Measurements from ENCODE around the gene PSRC1. TPM values are rescaled to one million over a fixed set of nuclear protein-coding genes. Genes with fewer than 3 reads are reported as not detected.

The PSRC1 gene
- total RNA-seq, 1 donor from 2014 or later, result 46.2 TPM

DNA sequence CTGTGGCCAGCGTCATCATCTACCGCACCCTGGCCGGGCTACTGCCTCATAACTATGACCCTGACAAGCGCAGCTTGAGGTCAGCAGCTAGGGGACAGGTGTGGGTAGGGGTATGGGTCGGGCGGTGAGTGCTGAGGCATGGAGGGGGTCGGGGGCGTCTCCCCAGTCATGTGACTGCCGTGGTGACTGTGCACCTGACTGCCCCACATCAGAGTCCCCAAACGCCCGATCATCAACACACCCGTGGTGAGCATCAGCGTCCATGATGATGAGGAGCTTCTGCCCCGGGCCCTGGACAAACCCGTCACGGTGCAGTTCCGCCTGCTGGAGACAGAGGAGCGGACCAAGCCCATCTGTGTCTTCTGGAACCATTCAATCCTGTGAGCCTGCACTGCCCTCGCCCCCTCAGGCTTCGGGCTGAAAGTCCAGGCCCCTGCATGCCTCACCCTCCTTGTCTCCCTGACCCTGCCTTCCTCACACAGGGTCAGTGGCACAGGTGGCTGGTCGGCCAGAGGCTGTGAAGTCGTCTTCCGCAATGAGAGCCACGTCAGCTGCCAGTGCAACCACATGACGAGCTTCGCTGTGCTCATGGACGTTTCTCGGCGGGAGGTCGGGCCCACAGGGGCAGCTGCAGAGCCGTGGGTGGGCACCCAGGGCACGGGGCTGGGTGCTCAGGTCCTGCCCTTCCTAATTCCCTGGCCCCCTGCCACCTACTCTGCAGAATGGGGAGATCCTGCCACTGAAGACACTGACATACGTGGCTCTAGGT, 13.5 kb downstream of the PSRC1 start:
- Mint-ChIP-seq H3K27me3 (no peaks in the 10 kb centered on the region), H3K9me3 (no peaks in the 10 kb centered on the region), H3K27ac (no peak overlapping the region), H3K36me3 (peaks cover 7% of the 10 kb centered on the region), H3K4me1 (ENCODE audit: unreplicated experiment) (peaks cover 7% of the 10 kb centered on the region), H3K4me3 (no peak overlapping the region)
- no peak for DNase-seq (ENCODE audit: extremely low spot score, unreplicated experiment)
- TF ChIP-seq, protein P1, sequence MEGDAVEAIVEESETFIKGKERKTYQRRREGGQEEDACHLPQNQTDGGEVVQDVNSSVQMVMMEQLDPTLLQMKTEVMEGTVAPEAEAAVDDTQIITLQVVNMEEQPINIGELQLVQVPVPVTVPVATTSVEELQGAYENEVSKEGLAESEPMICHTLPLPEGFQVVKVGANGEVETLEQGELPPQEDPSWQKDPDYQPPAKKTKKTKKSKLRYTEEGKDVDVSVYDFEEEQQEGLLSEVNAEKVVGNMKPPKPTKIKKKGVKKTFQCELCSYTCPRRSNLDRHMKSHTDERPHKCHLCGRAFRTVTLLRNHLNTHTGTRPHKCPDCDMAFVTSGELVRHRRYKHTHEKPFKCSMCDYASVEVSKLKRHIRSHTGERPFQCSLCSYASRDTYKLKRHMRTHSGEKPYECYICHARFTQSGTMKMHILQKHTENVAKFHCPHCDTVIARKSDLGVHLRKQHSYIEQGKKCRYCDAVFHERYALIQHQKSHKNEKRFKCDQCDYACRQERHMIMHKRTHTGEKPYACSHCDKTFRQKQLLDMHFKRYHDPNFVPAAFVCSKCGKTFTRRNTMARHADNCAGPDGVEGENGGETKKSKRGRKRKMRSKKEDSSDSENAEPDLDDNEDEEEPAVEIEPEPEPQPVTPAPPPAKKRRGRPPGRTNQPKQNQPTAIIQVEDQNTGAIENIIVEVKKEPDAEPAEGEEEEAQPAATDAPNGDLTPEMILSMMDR (conservative IDR thresholded peaks at IDR 0.05), result no peak

DNA sequence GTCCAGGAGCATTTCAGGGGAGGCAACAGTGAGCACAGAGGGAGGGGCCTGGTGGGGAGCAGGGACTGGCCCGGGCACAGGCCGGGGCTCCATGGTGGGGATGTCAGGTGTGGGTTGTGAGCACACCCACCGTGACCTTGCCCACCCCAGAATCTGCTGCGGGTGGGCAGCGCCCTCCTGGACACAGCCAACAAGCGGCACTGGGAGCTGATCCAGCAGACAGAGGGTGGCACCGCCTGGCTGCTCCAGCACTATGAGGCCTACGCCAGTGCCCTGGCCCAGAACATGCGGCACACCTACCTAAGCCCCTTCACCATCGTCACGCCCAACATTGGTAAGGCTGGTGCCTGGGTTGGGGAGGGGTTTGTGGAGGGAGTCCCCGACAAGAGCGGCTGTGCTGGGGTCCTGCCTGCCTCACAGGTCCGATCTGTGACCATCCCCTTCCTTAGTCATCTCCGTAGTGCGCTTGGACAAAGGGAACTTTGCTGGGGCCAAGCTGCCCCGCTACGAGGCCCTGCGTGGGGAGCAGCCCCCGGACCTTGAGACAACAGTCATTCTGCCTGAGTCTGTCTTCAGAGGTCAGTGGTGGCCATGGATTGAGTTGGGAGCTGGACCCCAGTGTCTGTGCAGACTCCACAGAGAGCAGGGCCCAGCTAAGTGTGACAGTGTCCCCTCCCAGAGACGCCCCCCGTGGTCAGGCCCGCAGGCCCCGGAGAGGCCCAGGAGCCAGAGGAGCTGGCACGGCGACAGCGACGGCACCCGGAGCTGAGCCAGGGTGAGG, 14.3 kb downstream of the PSRC1 start:
- Mint-ChIP-seq H3K4me3 (no peak overlapping the region), H3K36me3 (peaks cover 3% of the 10 kb centered on the region), H3K9me3 (no peaks in the 10 kb centered on the region), H3K27me3 (no peaks in the 10 kb centered on the region), H3K27ac (no peak overlapping the region), H3K4me1 (ENCODE audit: unreplicated experiment) (peaks cover 3% of the 10 kb centered on the region)
- DNase-seq (ENCODE audit: extremely low spot score, unreplicated experiment), result peak; percentile 67
- TF ChIP-seq, protein P1 (conservative IDR thresholded peaks at IDR 0.05), result no peak

DNA sequence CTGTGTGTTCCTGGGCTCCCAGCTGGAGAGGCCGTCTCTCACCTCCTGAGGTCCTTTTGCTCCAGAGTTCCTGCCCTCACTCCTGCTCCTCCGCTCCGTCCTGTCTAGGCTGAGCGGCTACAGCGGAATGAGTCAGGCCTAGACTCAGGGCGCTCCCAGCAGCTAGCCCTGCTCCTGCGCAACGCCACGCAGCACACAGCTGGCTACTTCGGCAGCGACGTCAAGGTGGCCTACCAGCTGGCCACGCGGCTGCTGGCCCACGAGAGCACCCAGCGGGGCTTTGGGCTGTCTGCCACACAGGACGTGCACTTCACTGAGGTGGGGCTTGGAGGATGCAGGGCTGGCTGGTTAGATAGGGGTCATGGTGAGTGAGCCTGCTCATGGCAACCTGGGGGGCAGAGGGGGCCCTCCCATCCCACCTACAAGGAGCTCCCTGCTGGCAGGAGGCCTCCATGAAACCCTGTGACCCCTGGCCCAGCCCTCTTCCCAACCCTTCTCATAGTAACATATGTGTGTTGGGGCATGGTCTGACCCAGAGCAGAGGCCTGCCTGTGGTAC, 15.1 kb downstream of the PSRC1 start:
- H3K27me3 Mint-ChIP-seq, result no peaks in the 10 kb centered on the region
- H3K36me3 Mint-ChIP-seq, result peaks cover 3% of the 10 kb centered on the region
- H3K4me3 Mint-ChIP-seq, result no peak overlapping the region
- no peaks in the 10 kb centered on the region for H3K9me3 Mint-ChIP-seq
- peak; percentile 66 for DNase-seq (ENCODE audit: extremely low spot score, unreplicated experiment)
- H3K4me1 Mint-ChIP-seq (ENCODE audit: unreplicated experiment), result peaks cover 6% of the 10 kb centered on the region
- TF ChIP-seq, protein P1 (conservative IDR thresholded peaks at IDR 0.05), result no peak
- no peak overlapping the region for H3K27ac Mint-ChIP-seq

DNA sequence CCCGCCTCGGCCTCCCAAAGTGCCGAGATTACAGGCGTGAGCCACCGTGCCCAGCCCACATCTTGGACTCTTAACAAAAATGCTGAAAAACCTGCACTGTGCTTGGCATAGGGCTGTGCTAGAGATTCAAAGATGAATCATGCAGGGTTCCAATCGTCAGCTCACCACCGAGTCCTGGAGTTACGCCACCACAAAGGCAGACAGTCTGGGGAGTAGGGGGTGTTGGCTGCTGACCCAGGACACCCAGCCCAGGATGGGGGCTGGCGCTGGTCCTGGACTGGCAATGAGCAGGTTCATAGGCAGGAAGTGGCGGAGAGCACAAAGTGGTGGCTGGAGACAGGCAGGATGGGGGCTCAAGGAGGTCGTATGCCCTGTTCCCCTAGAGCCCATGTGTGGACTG, 16.0 kb downstream of the PSRC1 start:
- DNase-seq (ENCODE audit: extremely low spot score, unreplicated experiment), result no peak
- Mint-ChIP-seq H3K27ac (peak overlapping the region; percentile 73), H3K27me3 (no peaks in the 10 kb centered on the region), H3K4me3 (no peak overlapping the region), H3K4me1 (ENCODE audit: unreplicated experiment) (peaks cover 6% of the 10 kb centered on the region), H3K9me3 (no peaks in the 10 kb centered on the region), H3K36me3 (peaks cover 3% of the 10 kb centered on the region)
- TF ChIP-seq, protein P1 (conservative IDR thresholded peaks at IDR 0.05), result no peak

DNA sequence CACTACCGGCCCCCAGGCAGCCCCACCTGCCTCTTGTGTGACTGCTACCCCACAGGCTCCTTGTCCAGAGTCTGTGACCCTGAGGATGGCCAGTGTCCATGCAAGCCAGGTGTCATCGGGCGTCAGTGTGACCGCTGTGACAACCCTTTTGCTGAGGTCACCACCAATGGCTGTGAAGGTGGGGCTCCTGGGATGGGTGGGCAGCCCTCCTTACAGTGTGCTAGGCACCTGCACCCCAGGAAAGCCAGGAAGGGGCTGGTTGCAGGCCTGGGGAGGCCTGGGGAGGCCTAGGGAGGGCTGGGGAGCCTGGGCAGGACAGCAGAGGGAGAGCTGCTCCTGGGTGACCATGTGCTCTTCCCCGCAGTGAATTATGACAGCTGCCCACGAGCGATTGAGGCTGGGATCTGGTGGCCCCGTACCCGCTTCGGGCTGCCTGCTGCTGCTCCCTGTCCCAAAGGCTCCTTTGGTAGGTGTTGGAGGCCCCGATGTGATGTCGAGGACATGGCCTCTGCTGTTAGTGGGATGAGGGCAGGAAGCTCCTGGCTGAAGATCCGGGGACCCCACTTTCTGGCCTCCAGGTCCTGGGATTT, 17.1 kb downstream of the PSRC1 start:
- Mint-ChIP-seq H3K27ac (no peak overlapping the region), H3K9me3 (no peaks in the 10 kb centered on the region), H3K36me3 (peaks cover 3% of the 10 kb centered on the region), H3K4me3 (no peak overlapping the region), H3K27me3 (no peaks in the 10 kb centered on the region), H3K4me1 (ENCODE audit: unreplicated experiment) (peaks cover 6% of the 10 kb centered on the region)
- TF ChIP-seq, protein P1 (conservative IDR thresholded peaks at IDR 0.05), result no peak
- no peak for DNase-seq (ENCODE audit: extremely low spot score, unreplicated experiment)

All from type B pancreatic cell (in vitro differentiated cells).